ENCODE measurements around the gene AGPAT4.

Gene AGPAT4

GRCh38 chr6:161254126-161254463, 19.8 kb downstream of the AGPAT4 start:
- no peaks in the 10 kb centered on the region for H3K27me3 ChIP-seq (replicated peaks; ENCODE audit: control insufficient read depth, insufficient read depth, low read length)
- DNase-seq (ENCODE audit: low read depth): no peak
- H3K9ac ChIP-seq (ENCODE audit: low read length): no peak overlapping the region
- H3K36me3 ChIP-seq (ENCODE audit: control insufficient read depth, insufficient read depth, low read length, severe bottlenecking): peaks cover 6% of the 10 kb centered on the region
- no peaks in the 10 kb centered on the region for H3K9me3 ChIP-seq (ENCODE audit: control insufficient read depth, low read length)
- H3K4me1 ChIP-seq (ENCODE audit: control insufficient read depth, insufficient read depth, low read length): peaks cover 23% of the 10 kb centered on the region
- H3K4me3 ChIP-seq (ENCODE audit: low read length): no peak overlapping the region

- DNase-seq (ENCODE audit: low read depth): no peak
- H3K4me1 ChIP-seq (ENCODE audit: control insufficient read depth, insufficient read depth, low read length): peaks cover 13% of the 10 kb centered on the region
- H3K9me3 ChIP-seq (ENCODE audit: control insufficient read depth, low read length): no peaks in the 10 kb centered on the region
Measured at GRCh38 chr6:161251345-161251744, 22.5 kb downstream of the AGPAT4 start.

GRCh38 chr6:161249327-161249726, 24.5 kb downstream of the AGPAT4 start:
- peaks cover 11% of the 10 kb centered on the region for H3K4me1 ChIP-seq (ENCODE audit: control insufficient read depth, insufficient read depth, low read length)
- no peak for DNase-seq (ENCODE audit: low read depth)
- H3K36me3 ChIP-seq (ENCODE audit: control insufficient read depth, insufficient read depth, low read length, severe bottlenecking): no peaks in the 10 kb centered on the region
- no peaks in the 10 kb centered on the region for H3K9me3 ChIP-seq (ENCODE audit: control insufficient read depth, low read length)
- H3K27me3 ChIP-seq (replicated peaks; ENCODE audit: control insufficient read depth, insufficient read depth, low read length): no peaks in the 10 kb centered on the region
- H3K4me3 ChIP-seq (ENCODE audit: low read length): no peak overlapping the region
- no peak overlapping the region for H3K9ac ChIP-seq (ENCODE audit: low read length)

More at GRCh38 chr6:161251345-161251744, 22.5 kb downstream of the AGPAT4 start:
- Histone ChIP-seq H3K9ac (ENCODE audit: low read length) (no peak overlapping the region), H3K36me3 (ENCODE audit: control insufficient read depth, insufficient read depth, low read length, severe bottlenecking) (peaks cover 5% of the 10 kb centered on the region), H3K27me3 (replicated peaks; ENCODE audit: control insufficient read depth, insufficient read depth, low read length) (no peaks in the 10 kb centered on the region), H3K4me3 (ENCODE audit: low read length) (no peak overlapping the region)

- DNase-seq (ENCODE audit: low read depth): no peak
- H3K9ac ChIP-seq (ENCODE audit: low read length): no peak overlapping the region
- no peaks in the 10 kb centered on the region for H3K36me3 ChIP-seq (ENCODE audit: control insufficient read depth, insufficient read depth, low read length, severe bottlenecking)
- no peaks in the 10 kb centered on the region for H3K9me3 ChIP-seq (ENCODE audit: control insufficient read depth, low read length)
- no peak overlapping the region for H3K4me3 ChIP-seq (ENCODE audit: low read length)
- H3K27me3 ChIP-seq (replicated peaks; ENCODE audit: control insufficient read depth, insufficient read depth, low read length): no peaks in the 10 kb centered on the region
- H3K4me1 ChIP-seq (ENCODE audit: control insufficient read depth, insufficient read depth, low read length): peaks cover 28% of the 10 kb centered on the region
Measured at GRCh38 chr6:161246725-161247124, 27.1 kb downstream of the AGPAT4 start.

GRCh38 chr6:161245363-161245762, 28.5 kb downstream of the AGPAT4 start:
- no peaks in the 10 kb centered on the region for H3K36me3 ChIP-seq (ENCODE audit: control insufficient read depth, insufficient read depth, low read length, severe bottlenecking)
- H3K4me3 ChIP-seq (ENCODE audit: low read length): no peak overlapping the region
- peaks cover 24% of the 10 kb centered on the region for H3K4me1 ChIP-seq (ENCODE audit: control insufficient read depth, insufficient read depth, low read length)
- H3K9ac ChIP-seq (ENCODE audit: low read length): no peak overlapping the region
- H3K27me3 ChIP-seq (replicated peaks; ENCODE audit: control insufficient read depth, insufficient read depth, low read length): no peaks in the 10 kb centered on the region
- no peak for DNase-seq (ENCODE audit: low read depth)
- H3K9me3 ChIP-seq (ENCODE audit: control insufficient read depth, low read length): no peaks in the 10 kb centered on the region

- no peaks in the 10 kb centered on the region for H3K27me3 ChIP-seq (replicated peaks; ENCODE audit: control insufficient read depth, insufficient read depth, low read length)
- H3K9ac ChIP-seq (ENCODE audit: low read length): no peak overlapping the region
- H3K9me3 ChIP-seq (ENCODE audit: control insufficient read depth, low read length): no peaks in the 10 kb centered on the region
- no peaks in the 10 kb centered on the region for H3K36me3 ChIP-seq (ENCODE audit: control insufficient read depth, insufficient read depth, low read length, severe bottlenecking)
- H3K4me3 ChIP-seq (ENCODE audit: low read length): no peak overlapping the region
- H3K4me1 ChIP-seq (ENCODE audit: control insufficient read depth, insufficient read depth, low read length): peaks cover 24% of the 10 kb centered on the region
- DNase-seq (ENCODE audit: low read depth): no peak
Measured at GRCh38 chr6:161244725-161245124, 29.1 kb downstream of the AGPAT4 start.

GRCh38 chr6:161242779-161243693, 30.8 kb downstream of the AGPAT4 start:
- Histone ChIP-seq H3K9me3 (ENCODE audit: control insufficient read depth, low read length) (no peaks in the 10 kb centered on the region), H3K36me3 (ENCODE audit: control insufficient read depth, insufficient read depth, low read length, severe bottlenecking) (no peaks in the 10 kb centered on the region), H3K4me3 (ENCODE audit: low read length) (peak overlapping the region; percentile 70), H3K9ac (ENCODE audit: low read length) (peak overlapping the region; percentile 70), H3K27me3 (replicated peaks; ENCODE audit: control insufficient read depth, insufficient read depth, low read length) (no peaks in the 10 kb centered on the region), H3K4me1 (ENCODE audit: control insufficient read depth, insufficient read depth, low read length) (peaks cover 24% of the 10 kb centered on the region)
- DNase-seq (ENCODE audit: low read depth): peak; percentile 62

GRCh38 chr6:161242113-161242512, 31.7 kb downstream of the AGPAT4 start:
- Histone ChIP-seq H3K27me3 (replicated peaks; ENCODE audit: control insufficient read depth, insufficient read depth, low read length) (no peaks in the 10 kb centered on the region), H3K9me3 (ENCODE audit: control insufficient read depth, low read length) (no peaks in the 10 kb centered on the region), H3K4me3 (ENCODE audit: low read length) (no peak overlapping the region), H3K9ac (ENCODE audit: low read length) (no peak overlapping the region), H3K36me3 (ENCODE audit: control insufficient read depth, insufficient read depth, low read length, severe bottlenecking) (no peaks in the 10 kb centered on the region), H3K4me1 (ENCODE audit: control insufficient read depth, insufficient read depth, low read length) (peaks cover 24% of the 10 kb centered on the region)
- no peak for DNase-seq (ENCODE audit: low read depth)

GRCh38 chr6:161239001-161239400, 34.9 kb downstream of the AGPAT4 start:
- no peaks in the 10 kb centered on the region for H3K36me3 ChIP-seq (ENCODE audit: control insufficient read depth, insufficient read depth, low read length, severe bottlenecking)
- H3K9me3 ChIP-seq (ENCODE audit: control insufficient read depth, low read length): no peaks in the 10 kb centered on the region
- H3K9ac ChIP-seq (ENCODE audit: low read length): no peak overlapping the region

GRCh38 chr6:161238500-161238899, 35.4 kb downstream of the AGPAT4 start:
- Histone ChIP-seq H3K27me3 (replicated peaks; ENCODE audit: control insufficient read depth, insufficient read depth, low read length) (no peaks in the 10 kb centered on the region), H3K4me1 (ENCODE audit: control insufficient read depth, insufficient read depth, low read length) (peaks cover 26% of the 10 kb centered on the region), H3K36me3 (ENCODE audit: control insufficient read depth, insufficient read depth, low read length, severe bottlenecking) (no peaks in the 10 kb centered on the region), H3K9me3 (ENCODE audit: control insufficient read depth, low read length) (no peaks in the 10 kb centered on the region), H3K9ac (ENCODE audit: low read length) (no peak overlapping the region), H3K4me3 (ENCODE audit: low read length) (no peak overlapping the region)
- no peak for DNase-seq (ENCODE audit: low read depth)

More at GRCh38 chr6:161239001-161239400, 34.9 kb downstream of the AGPAT4 start:
- peaks cover 26% of the 10 kb centered on the region for H3K4me1 ChIP-seq (ENCODE audit: control insufficient read depth, insufficient read depth, low read length)
- no peak for DNase-seq (ENCODE audit: low read depth)
- H3K27me3 ChIP-seq (replicated peaks; ENCODE audit: control insufficient read depth, insufficient read depth, low read length): no peaks in the 10 kb centered on the region
- H3K4me3 ChIP-seq (ENCODE audit: low read length): no peak overlapping the region

- Histone ChIP-seq H3K9ac (ENCODE audit: low read length) (no peak overlapping the region), H3K9me3 (ENCODE audit: control insufficient read depth, low read length) (no peaks in the 10 kb centered on the region), H3K27me3 (replicated peaks; ENCODE audit: control insufficient read depth, insufficient read depth, low read length) (no peaks in the 10 kb centered on the region), H3K4me3 (ENCODE audit: low read length) (no peak overlapping the region), H3K4me1 (ENCODE audit: control insufficient read depth, insufficient read depth, low read length) (peaks cover 22% of the 10 kb centered on the region), H3K36me3 (ENCODE audit: control insufficient read depth, insufficient read depth, low read length, severe bottlenecking) (no peaks in the 10 kb centered on the region)
- DNase-seq (ENCODE audit: low read depth): no peak
Measured at GRCh38 chr6:161238081-161238480, 35.8 kb downstream of the AGPAT4 start.

All from adipocyte (in vitro differentiated cells).